Neural cell (in vitro differentiated cells): ENCODE results near the gene GSTP1. TPM values are rescaled to one million over a fixed set of nuclear protein-coding genes. Genes with fewer than 3 reads are reported as not detected.

ENCODE experiments used
- H2AFZ ChIP-seq: fragments of 200-600, 300-800 bp; sonication (generic), shearing (Covaris generic); 2 replicates; pipeline ENCODE4 v1.6.0; 2014; ENCODE audit warnings: low read depth, mild to moderate bottlenecking, antibody characterized with exemption, low read length, moderate library complexity
- H3F3A ChIP-seq: fragments of 200-600 bp; shearing (Covaris generic); 2 replicates; pipeline ENCODE4 v1.6.1; 2016; ENCODE audit warnings: mild to moderate bottlenecking, moderate library complexity, mixed read lengths, antibody characterized with exemption, low read length; ENCODE audit not compliant: insufficient read depth, poor library complexity, severe bottlenecking
- H3K27ac ChIP-seq: fragments of 200-600, 300-800 bp; sonication (generic), shearing (Covaris generic); 2 replicates; pipeline ENCODE4 v1.5.1; 2014; ENCODE audit warnings: mild to moderate bottlenecking, low read length, moderate library complexity
- H3K27me3 ChIP-seq: fragments of 300-800, 200-600 bp; sonication (generic), shearing (Covaris generic); 2 replicates; pipeline ENCODE4 v1.6.0; 2014; ENCODE audit warnings: mild to moderate bottlenecking, low read depth, low read length, moderate library complexity; ENCODE audit not compliant: insufficient read depth
- H3K36me3 ChIP-seq: fragments of 300-800, 200-600 bp; sonication (generic), shearing (Covaris generic); 2 replicates; pipeline ENCODE4 v1.5.1; 2014; ENCODE audit warnings: mild to moderate bottlenecking, antibody characterized with exemption, low read length, moderate library complexity; ENCODE audit not compliant: insufficient read depth
- H3K4me2 ChIP-seq: fragments of 300-800, 200-600 bp; sonication (generic), shearing (Covaris generic); 2 replicates; pipeline ENCODE4 v1.6.0; 2014; ENCODE audit warnings: mild to moderate bottlenecking, low read length
- H3K4me3 ChIP-seq: fragments of 300-800, 200-600 bp; sonication (generic), shearing (Covaris generic); 2 replicates; pipeline ENCODE4 v1.5.1; 2014; ENCODE audit warnings: mild to moderate bottlenecking, low read length, moderate library complexity
- H3K79me2 ChIP-seq: fragments of 200-600 bp; shearing (Covaris generic); replicated peaks from 2 replicates; pipeline ENCODE4 v1.6.0; 2014; ENCODE audit warnings: mild to moderate bottlenecking, low read length, moderate library complexity; ENCODE audit not compliant: insufficient read depth
- H3K9ac ChIP-seq: fragments of 300-800, 200-600 bp; sonication (generic), shearing (Covaris generic); 2 replicates; pipeline ENCODE4 v1.6.1; 2016; ENCODE audit warnings: mild to moderate bottlenecking, low read length, mixed read lengths
- H3K9me2 ChIP-seq: fragments of 200-600 bp; shearing (Covaris generic); 2 replicates; pipeline ENCODE4 v1.6.1; 2016; ENCODE audit warnings: mild to moderate bottlenecking, low read length, mixed read lengths; ENCODE audit not compliant: insufficient read depth
- H3K9me3 ChIP-seq: fragments of 200-600, 300-800 bp; sonication (generic), shearing (Covaris generic); 2 replicates; pipeline ENCODE4 v1.6.1; 2016; ENCODE audit warnings: mild to moderate bottlenecking, mixed run types, low read length, moderate library complexity, mixed read lengths
- H4K20me1 ChIP-seq: fragments of 200-600 bp; shearing (Covaris generic); 2 replicates; pipeline ENCODE4 v1.6.1; 2016; ENCODE audit warnings: mild to moderate bottlenecking, mixed run types; ENCODE audit not compliant: insufficient read depth
- EP300 ChIP-seq: fragments of 450-650 bp; conservative IDR thresholded peaks from 2 replicates; pipeline ENCODE4 v1.6.1; 2014; ENCODE audit warnings: antibody characterized with exemption, mild to moderate bottlenecking, moderate library complexity; ENCODE audit not compliant: poor library complexity, severe bottlenecking
- EZH2 ChIP-seq: fragments of 200-600, 300-800 bp; shearing (Covaris generic), sonication (generic); IDR thresholded peaks from 2 replicates; pipeline ENCODE4 v1.6.1; 2014; ENCODE audit warnings: antibody characterized with exemption, low read length, borderline replicate concordance, mild to moderate bottlenecking; ENCODE audit not compliant: insufficient read depth, poor library complexity, severe bottlenecking
- MXI1 ChIP-seq: fragments of 450-650 bp; conservative IDR thresholded peaks from 2 replicates; pipeline ENCODE4 v1.6.1; 2014; ENCODE audit warnings: antibody characterized with exemption, mild to moderate bottlenecking; ENCODE audit not compliant: poor library complexity, severe bottlenecking
- POLR2AphosphoS5 ChIP-seq: IDR thresholded peaks from 2 replicates; pipeline ENCODE4 v1.6.1; 2012
- RAD21 ChIP-seq: fragments of 450-650 bp; conservative IDR thresholded peaks from 2 replicates; pipeline ENCODE4 v1.6.1; 2014; ENCODE audit warnings: antibody characterized with exemption, mild to moderate bottlenecking, moderate library complexity
- SMC3 ChIP-seq: fragments of 450-650 bp; conservative IDR thresholded peaks from 2 replicates; pipeline ENCODE4 v1.6.1; 2014; ENCODE audit warnings: antibody characterized with exemption, mild to moderate bottlenecking, moderate library complexity; ENCODE audit not compliant: poor library complexity
- TAF1 ChIP-seq: IDR thresholded peaks from 2 replicates; pipeline ENCODE4 v1.6.1; 2012; ENCODE audit warnings: low read depth
- polyA plus RNA-seq: library from polyadenylated mRNA; depleted of rRNA; stranded (reverse); fragments of >200 nt; gene quantifications from 2 replicates; pipeline ENCODE4 v1.2.3, GENCODE V29; 2014
- TF ChIP-seq, protein P1 (sequence below): IDR thresholded peaks from 2 replicates; pipeline ENCODE4 v1.6.1; 2012; ENCODE audit warnings: borderline replicate concordance
- TF ChIP-seq, protein P2 (sequence below): fragments of 450-650 bp; IDR thresholded peaks from 2 replicates; pipeline ENCODE4 v1.5.1; 2014; ENCODE audit warnings: antibody characterized with exemption, mild to moderate bottlenecking, moderate library complexity; ENCODE audit not compliant: poor library complexity, severe bottlenecking

Gene GSTP1
- polyA plus RNA-seq, 1 donor from 2014 or later, result 94.6 TPM

DNA sequence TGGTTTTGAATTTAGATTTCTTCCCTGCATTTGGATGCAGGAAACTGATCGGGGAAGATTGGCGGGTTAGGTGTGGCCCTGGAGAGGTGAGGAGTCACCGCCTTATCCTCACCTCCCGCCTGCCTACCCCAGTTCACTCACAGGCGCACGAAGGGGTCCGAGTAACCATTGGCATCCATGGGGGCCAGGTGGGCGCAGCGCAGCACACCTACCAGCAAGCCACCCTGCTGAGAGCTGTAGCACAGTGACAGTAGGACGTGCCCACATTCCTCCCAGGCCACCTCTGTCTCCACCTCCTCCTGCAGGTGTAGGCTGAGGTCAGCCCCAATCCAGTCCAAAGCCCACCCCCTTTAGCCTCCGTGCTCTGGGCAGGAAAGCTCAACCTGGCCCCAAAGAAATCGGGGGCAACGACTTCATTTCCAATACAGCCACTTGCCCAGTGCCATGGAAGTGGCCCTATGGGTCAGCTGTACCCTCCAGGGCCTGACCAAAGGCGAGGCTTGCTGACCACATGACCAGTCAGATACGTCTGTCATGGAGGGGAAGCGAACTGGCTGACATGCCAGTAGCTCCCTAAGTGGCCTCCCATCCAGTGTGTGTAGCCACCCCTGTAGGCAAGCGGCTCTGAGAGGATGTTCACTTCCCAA is 29.8 kb downstream of the GSTP1 start:
- no peaks in the 10 kb centered on the region for H4K20me1 ChIP-seq
- H3K4me2 ChIP-seq, result no peak overlapping the region
- H3K4me3 ChIP-seq, result no peak overlapping the region
- no peaks in the 10 kb centered on the region for H3K36me3 ChIP-seq
- TF ChIP-seq EZH2 (no peak), SMC3 (no peak), POLR2AphosphoS5 (no peak), TAF1 (no peak), RAD21 (no peak), MXI1 (no peak), EP300 (no peak)
- TF ChIP-seq, protein P1, sequence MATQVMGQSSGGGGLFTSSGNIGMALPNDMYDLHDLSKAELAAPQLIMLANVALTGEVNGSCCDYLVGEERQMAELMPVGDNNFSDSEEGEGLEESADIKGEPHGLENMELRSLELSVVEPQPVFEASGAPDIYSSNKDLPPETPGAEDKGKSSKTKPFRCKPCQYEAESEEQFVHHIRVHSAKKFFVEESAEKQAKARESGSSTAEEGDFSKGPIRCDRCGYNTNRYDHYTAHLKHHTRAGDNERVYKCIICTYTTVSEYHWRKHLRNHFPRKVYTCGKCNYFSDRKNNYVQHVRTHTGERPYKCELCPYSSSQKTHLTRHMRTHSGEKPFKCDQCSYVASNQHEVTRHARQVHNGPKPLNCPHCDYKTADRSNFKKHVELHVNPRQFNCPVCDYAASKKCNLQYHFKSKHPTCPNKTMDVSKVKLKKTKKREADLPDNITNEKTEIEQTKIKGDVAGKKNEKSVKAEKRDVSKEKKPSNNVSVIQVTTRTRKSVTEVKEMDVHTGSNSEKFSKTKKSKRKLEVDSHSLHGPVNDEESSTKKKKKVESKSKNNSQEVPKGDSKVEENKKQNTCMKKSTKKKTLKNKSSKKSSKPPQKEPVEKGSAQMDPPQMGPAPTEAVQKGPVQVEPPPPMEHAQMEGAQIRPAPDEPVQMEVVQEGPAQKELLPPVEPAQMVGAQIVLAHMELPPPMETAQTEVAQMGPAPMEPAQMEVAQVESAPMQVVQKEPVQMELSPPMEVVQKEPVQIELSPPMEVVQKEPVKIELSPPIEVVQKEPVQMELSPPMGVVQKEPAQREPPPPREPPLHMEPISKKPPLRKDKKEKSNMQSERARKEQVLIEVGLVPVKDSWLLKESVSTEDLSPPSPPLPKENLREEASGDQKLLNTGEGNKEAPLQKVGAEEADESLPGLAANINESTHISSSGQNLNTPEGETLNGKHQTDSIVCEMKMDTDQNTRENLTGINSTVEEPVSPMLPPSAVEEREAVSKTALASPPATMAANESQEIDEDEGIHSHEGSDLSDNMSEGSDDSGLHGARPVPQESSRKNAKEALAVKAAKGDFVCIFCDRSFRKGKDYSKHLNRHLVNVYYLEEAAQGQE, result no peak
- TF ChIP-seq, protein P2, sequence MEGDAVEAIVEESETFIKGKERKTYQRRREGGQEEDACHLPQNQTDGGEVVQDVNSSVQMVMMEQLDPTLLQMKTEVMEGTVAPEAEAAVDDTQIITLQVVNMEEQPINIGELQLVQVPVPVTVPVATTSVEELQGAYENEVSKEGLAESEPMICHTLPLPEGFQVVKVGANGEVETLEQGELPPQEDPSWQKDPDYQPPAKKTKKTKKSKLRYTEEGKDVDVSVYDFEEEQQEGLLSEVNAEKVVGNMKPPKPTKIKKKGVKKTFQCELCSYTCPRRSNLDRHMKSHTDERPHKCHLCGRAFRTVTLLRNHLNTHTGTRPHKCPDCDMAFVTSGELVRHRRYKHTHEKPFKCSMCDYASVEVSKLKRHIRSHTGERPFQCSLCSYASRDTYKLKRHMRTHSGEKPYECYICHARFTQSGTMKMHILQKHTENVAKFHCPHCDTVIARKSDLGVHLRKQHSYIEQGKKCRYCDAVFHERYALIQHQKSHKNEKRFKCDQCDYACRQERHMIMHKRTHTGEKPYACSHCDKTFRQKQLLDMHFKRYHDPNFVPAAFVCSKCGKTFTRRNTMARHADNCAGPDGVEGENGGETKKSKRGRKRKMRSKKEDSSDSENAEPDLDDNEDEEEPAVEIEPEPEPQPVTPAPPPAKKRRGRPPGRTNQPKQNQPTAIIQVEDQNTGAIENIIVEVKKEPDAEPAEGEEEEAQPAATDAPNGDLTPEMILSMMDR, result no peak
- H3K9ac ChIP-seq, result no peak overlapping the region
- no peaks in the 10 kb centered on the region for H3K79me2 ChIP-seq
- no peaks in the 10 kb centered on the region for H3F3A ChIP-seq
- H3K27ac ChIP-seq, result no peak overlapping the region
- H3K9me3 ChIP-seq, result no peaks in the 10 kb centered on the region
- no peak overlapping the region for H2AFZ ChIP-seq
- no peaks in the 10 kb centered on the region for H3K27me3 ChIP-seq
- no peaks in the 10 kb centered on the region for H3K9me2 ChIP-seq

DNA sequence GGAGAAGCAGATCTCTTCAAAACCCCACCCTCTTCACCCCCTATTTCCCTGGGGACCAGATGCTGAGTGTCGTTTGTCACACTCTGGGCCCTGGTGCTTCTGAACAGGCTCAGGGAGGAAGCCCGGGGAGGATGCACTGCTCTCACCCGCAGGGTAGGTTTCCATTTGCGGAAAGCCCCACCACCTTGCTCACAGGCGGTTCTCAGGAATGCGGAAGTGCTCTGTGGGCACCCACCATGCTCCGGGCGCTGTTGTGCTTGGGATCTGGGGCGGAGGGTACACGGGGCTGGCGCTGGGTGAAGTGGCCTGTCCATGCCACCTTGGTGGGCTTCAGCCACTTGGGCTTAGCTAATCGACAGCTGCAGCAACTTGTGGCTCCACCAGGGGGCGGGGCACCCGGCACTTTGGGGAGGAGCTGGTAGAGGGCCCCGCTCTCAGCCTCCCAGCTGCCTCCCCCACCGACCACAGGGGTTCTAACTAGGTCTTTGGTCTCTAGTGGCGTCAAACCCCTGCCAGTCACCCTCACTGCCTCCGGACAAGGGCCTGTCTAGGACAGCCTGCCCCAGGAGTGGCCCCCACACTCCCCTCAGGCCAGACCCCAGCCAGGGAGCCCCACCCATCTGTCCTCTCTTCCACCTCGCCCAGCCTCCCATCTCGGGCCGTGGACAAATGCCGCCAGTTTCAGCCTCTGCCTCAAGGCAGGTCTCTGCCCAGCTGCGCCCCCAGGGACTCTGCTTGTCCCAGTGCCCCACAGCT is 30.5 kb downstream of the GSTP1 start:
- Histone ChIP-seq H3K4me2 (no peak overlapping the region), H3K9me3 (no peaks in the 10 kb centered on the region), H3K27me3 (no peaks in the 10 kb centered on the region), H3K27ac (no peak overlapping the region), H3F3A (no peaks in the 10 kb centered on the region), H3K9me2 (no peaks in the 10 kb centered on the region), H2AFZ (no peak overlapping the region), H3K4me3 (no peak overlapping the region), H3K9ac (no peak overlapping the region), H3K36me3 (no peaks in the 10 kb centered on the region), H3K79me2 (no peaks in the 10 kb centered on the region), H4K20me1 (no peaks in the 10 kb centered on the region)
- TF ChIP-seq, protein P2, result peak; percentile 61
- TF ChIP-seq, protein P1, result no peak
- TF ChIP-seq RAD21, result peak; percentile 26
- TF ChIP-seq MXI1, result no peak
- no peak for TF ChIP-seq EZH2
- peak; percentile 66 for TF ChIP-seq SMC3
- TF ChIP-seq EP300, result no peak
- TF ChIP-seq POLR2AphosphoS5, result no peak
- TF ChIP-seq TAF1, result no peak
